HG03571 (cell line): ENCODE measurements around the gene HHAT.

Source experiments
- ATAC-seq: cut with Tn5 transposase; IDR thresholded peaks from one replicate; pipeline ENCODE4 v1.9.1; 2021; ENCODE audit not compliant: unreplicated experiment

The HHAT gene

GRCh38 chr1:210588357-210588756 lies 259.7 kb downstream of the HHAT start:
- ATAC-seq = no peak

GRCh38 chr1:210588946-210589345 lies 260.2 kb downstream of the HHAT start:
- no peak for ATAC-seq

GRCh38 chr1:210591214-210591613 lies 262.5 kb downstream of the HHAT start:
- no peak for ATAC-seq

GRCh38 chr1:210594605-210595004 lies 265.9 kb downstream of the HHAT start:
- ATAC-seq = no peak

- ATAC-seq = no peak
These were observed 267.9 kb downstream of the HHAT start for GRCh38 chr1:210596641-210597040.

GRCh38 chr1:210597555-210598134 lies 268.9 kb downstream of the HHAT start:
- ATAC-seq = no peak

GRCh38 chr1:210598135-210598652 lies 269.5 kb downstream of the HHAT start:
- ATAC-seq = no peak

- ATAC-seq = no peak
These were observed 271.9 kb downstream of the HHAT start for GRCh38 chr1:210600421-210601159.

GRCh38 chr1:210603123-210603522 lies 274.4 kb downstream of the HHAT start:
- ATAC-seq = no peak

GRCh38 chr1:210605099-210605498 lies 276.4 kb downstream of the HHAT start:
- no peak for ATAC-seq

GRCh38 chr1:210607361-210607760 lies 278.7 kb downstream of the HHAT start:
- no peak for ATAC-seq

GRCh38 chr1:210608767-210609166 lies 280.1 kb downstream of the HHAT start:
- ATAC-seq = no peak

GRCh38 chr1:210616356-210616755 lies 287.7 kb downstream of the HHAT start:
- no peak for ATAC-seq

- no peak for ATAC-seq
These were observed 288.6 kb downstream of the HHAT start for GRCh38 chr1:210617293-210617692.

GRCh38 chr1:210618369-210618768 lies 289.7 kb downstream of the HHAT start:
- no peak for ATAC-seq

GRCh38 chr1:210620867-210621488 lies 292.3 kb downstream of the HHAT start:
- ATAC-seq = no peak

- ATAC-seq = no peak
These were observed 293.0 kb downstream of the HHAT start for GRCh38 chr1:210621712-210622111.

GRCh38 chr1:210624722-210625121 lies 296.0 kb downstream of the HHAT start:
- ATAC-seq = no peak

GRCh38 chr1:210625715-210626114 lies 297.0 kb downstream of the HHAT start:
- ATAC-seq = no peak

GRCh38 chr1:210626341-210626740 lies 297.6 kb downstream of the HHAT start:
- no peak for ATAC-seq

GRCh38 chr1:210627755-210628154 lies 299.1 kb downstream of the HHAT start:
- no peak for ATAC-seq

- no peak for ATAC-seq
These were observed 300.6 kb downstream of the HHAT start for GRCh38 chr1:210629276-210629675.
